ENCODE results near the gene PPP6R3. TPM values are rescaled to one million over a fixed set of nuclear protein-coding genes. Genes with fewer than 3 reads are reported as not detected.

The PPP6R3 gene
- total RNA-seq, 1 experiment from 2014 or later: 138 TPM

DNA sequence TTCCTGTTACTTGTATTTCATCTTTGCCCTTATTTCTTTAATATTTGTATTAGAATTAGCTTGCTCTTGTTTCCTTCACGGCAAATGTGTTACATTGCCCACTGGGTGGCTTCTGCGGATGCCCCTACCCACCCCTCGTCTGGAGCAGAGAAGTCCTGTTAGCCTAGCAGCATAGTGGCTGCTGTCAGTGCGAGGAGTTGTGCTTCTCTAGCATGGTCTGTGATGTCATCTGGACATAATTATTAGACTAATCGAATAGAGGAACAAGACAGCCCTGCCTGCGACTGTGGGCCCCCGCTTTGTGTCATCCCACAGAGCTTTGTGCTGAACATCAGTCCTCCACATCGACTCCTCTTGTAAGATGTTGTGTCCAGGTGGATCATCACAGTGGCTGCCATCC, 74.5 kb downstream of the PPP6R3 start:
- Histone ChIP-seq H2BK15ac (ENCODE audit: low read depth, low read length) (no peak overlapping the region), H3K14ac (ENCODE audit: insufficient read depth, low read length) (no peak overlapping the region), H3K9me3 (ENCODE audit: control insufficient read depth, low read depth, low read length) (no peaks in the 10 kb centered on the region), H2BK20ac (ENCODE audit: low read depth, low read length, poor library complexity, severe bottlenecking) (no peak overlapping the region), H3K4ac (ENCODE audit: low read depth, low read length) (no peak overlapping the region), H2BK5ac (ENCODE audit: insufficient read length, low read length) (no peak overlapping the region), H3K27ac (ENCODE audit: insufficient read length, low read depth, low read length) (no peak overlapping the region), H3K23ac (ENCODE audit: insufficient read length, low read depth, low read length) (no peak overlapping the region), H3K79me2 (ENCODE audit: insufficient read depth, low read length) (peaks cover 5% of the 10 kb centered on the region; the same call in 1 of the 2 replicates), H2AFZ (ENCODE audit: low read length) (no peak overlapping the region), H3T11ph (ENCODE audit: low read length) (no peak overlapping the region), H3K4me1 (ENCODE audit: insufficient read depth, low read length) (peaks cover 14% of the 10 kb centered on the region), H3K18ac (ENCODE audit: insufficient read length, low read depth, low read length) (no peak overlapping the region), H2BK120ac (ENCODE audit: low read depth, low read length, poor library complexity, severe bottlenecking) (no peak overlapping the region), H3K9ac (ENCODE audit: extremely low read depth, insufficient read length, low read length) (no peak overlapping the region), H4K5ac (ENCODE audit: insufficient read length, low read depth, low read length) (no peak overlapping the region), H4K20me1 (ENCODE audit: control insufficient read depth, insufficient read depth, insufficient read length) (no peaks in the 10 kb centered on the region), H3K27me3 (ENCODE audit: insufficient read depth, low read length) (no peaks in the 10 kb centered on the region), H3K79me1 (ENCODE audit: insufficient read depth, low read depth, low read length, poor library complexity, severe bottlenecking) (peaks cover 6% of the 10 kb centered on the region), H4K8ac (replicated peaks; ENCODE audit: insufficient read length, low read depth, low read length) (no peak overlapping the region), H3K23me2 (ENCODE audit: insufficient read length, low read depth, low read length, poor library complexity, severe bottlenecking) (no peaks in the 10 kb centered on the region), H4K91ac (ENCODE audit: insufficient read length, low read depth, low read length) (no peak overlapping the region), H2AK5ac (ENCODE audit: insufficient read length, low read length) (no peak overlapping the region), H2BK12ac (ENCODE audit: insufficient read length, low read depth, low read length) (no peak overlapping the region), H3K56ac (ENCODE audit: insufficient read length, low read depth, low read length) (no peak overlapping the region), H3K4me2 (ENCODE audit: insufficient read depth, insufficient read length, low read length) (no peak overlapping the region)
- no CpG with 5 or more reads among the region's 8 CpGs for WGBS (ENCODE audit: extremely low coverage, insufficient read length, low lambda C conversion rate)
- H3K36me3 Mint-ChIP-seq (ENCODE audit: insufficient read depth in 1 of 3, low read depth in 3 of 3): peaks cover 15 to 36% (median 29%) of the 10 kb centered on the region in 3 experiments; a peak in 5 of 7 replicates
- TF ChIP-seq, protein P1, sequence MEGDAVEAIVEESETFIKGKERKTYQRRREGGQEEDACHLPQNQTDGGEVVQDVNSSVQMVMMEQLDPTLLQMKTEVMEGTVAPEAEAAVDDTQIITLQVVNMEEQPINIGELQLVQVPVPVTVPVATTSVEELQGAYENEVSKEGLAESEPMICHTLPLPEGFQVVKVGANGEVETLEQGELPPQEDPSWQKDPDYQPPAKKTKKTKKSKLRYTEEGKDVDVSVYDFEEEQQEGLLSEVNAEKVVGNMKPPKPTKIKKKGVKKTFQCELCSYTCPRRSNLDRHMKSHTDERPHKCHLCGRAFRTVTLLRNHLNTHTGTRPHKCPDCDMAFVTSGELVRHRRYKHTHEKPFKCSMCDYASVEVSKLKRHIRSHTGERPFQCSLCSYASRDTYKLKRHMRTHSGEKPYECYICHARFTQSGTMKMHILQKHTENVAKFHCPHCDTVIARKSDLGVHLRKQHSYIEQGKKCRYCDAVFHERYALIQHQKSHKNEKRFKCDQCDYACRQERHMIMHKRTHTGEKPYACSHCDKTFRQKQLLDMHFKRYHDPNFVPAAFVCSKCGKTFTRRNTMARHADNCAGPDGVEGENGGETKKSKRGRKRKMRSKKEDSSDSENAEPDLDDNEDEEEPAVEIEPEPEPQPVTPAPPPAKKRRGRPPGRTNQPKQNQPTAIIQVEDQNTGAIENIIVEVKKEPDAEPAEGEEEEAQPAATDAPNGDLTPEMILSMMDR (conservative IDR thresholded peaks at IDR 0.05): 0 out of 3 replicates have a peak, but pooled peaks have one; percentile 18
- peaks cover 42 to 49% of the 10 kb centered on the region in 2 experiments for H3K4me1 Mint-ChIP-seq
- H3K9me3 Mint-ChIP-seq: no peaks in the 10 kb centered on the region
- H3K27me3 Mint-ChIP-seq (ENCODE audit: low read depth): no peaks in the 10 kb centered on the region
- H3K27ac Mint-ChIP-seq: no peak overlapping the region
- H3K4me3 Mint-ChIP-seq: no peak overlapping the region
- DNase-seq: no peak

Measured in H9 (cell line).